HepG2 (cell line): ENCODE data around the gene ARL10. TPM values are rescaled to one million over a fixed set of nuclear protein-coding genes. Genes with fewer than 3 reads are reported as not detected.

Source experiments
- ATAC-seq: fragments of 200-7000 bp; cut with Tn5 transposase; 3 replicates; pipeline ENCODE4 v1.9.1; 2020; ENCODE audit warnings: mild to moderate bottlenecking, moderate library complexity
- BruUV-seq: library from RNA; stranded (reverse); fragments of 400-500 nt; replicated peaks from 2 replicates; lab custom pipeline; 2021; lab: Mats Ljungman, UMichigan
- CTCF ChIA-PET: fragments of 300-600 bp; formaldehyde crosslinking; extraction: SDS; loops from one replicate; lab custom pipeline; 2021; ENCODE audit warnings: low total read pairs, inconsistent platforms, low intra/inter-chr PET ratio; lab: Yijun Ruan, JAX
- POLR2A ChIA-PET: fragments of 350-600 bp; sonication (Branson Sonifier 250); formaldehyde crosslinking; loops from one replicate; lab custom pipeline; 2020; ENCODE audit warnings: antibody characterized with exemption, inconsistent platforms; lab: Yijun Ruan, JAX
- DNase-seq: peaks from one replicate; pipeline ENCODE4 v3.0.0-alpha.2; 2015; ENCODE audit warnings: low spot score
- FAIRE-seq: peaks from 3 replicates; lab custom pipeline; 2011; peaks lifted over from hg19 to GRCh38; lab: Jason Lieb, UNC
- H2AFZ ChIP-seq: one replicate; pipeline ENCODE4 v1.6.1; 2011; ENCODE audit warnings: low read length, inconsistent platforms
- H3K27ac ChIP-seq: fragments of 300-600 bp; 3 replicates; pipeline ENCODE4 v1.8.0; 2011; ENCODE audit warnings: mixed run types, mild to moderate bottlenecking, mixed read lengths, low read length, inconsistent platforms; ENCODE audit not compliant: insufficient read depth; ENCODE audit errors: extremely low read length
- H3K27me3 ChIP-seq, 2 experiments: fragments of 200-600 bp in 1 of 2; 2 replicates in 1 of 2; 3 replicates in 1 of 2; pipeline versions ENCODE4 v1.6.0 to v1.8.0; 2011; ENCODE audit warnings: low read length in 2 of 2, mild to moderate bottlenecking in 2 of 2, moderate library complexity in 2 of 2, inconsistent platforms in 1 of 2; ENCODE audit not compliant: insufficient read depth in 2 of 2, control insufficient read depth in 1 of 2
- H3K36me3 ChIP-seq, 2 experiments: fragments of 200-600 bp in 1 of 2; replicated peaks in 1 of 2; 2 replicates in 1 of 2; 3 replicates in 1 of 2; pipeline versions ENCODE4 v1.5.1 to v1.8.0; 2011; ENCODE audit warnings: low read length in 2 of 2, inconsistent platforms in 1 of 2; ENCODE audit not compliant: insufficient read depth in 2 of 2, control insufficient read depth in 1 of 2
- H3K4me1 ChIP-seq: 2 replicates; pipeline ENCODE4 v1.5.1; 2012; ENCODE audit warnings: low read length, inconsistent platforms; ENCODE audit not compliant: insufficient read depth
- H3K4me2 ChIP-seq: 2 replicates; pipeline ENCODE4 v1.6.0; 2011; ENCODE audit warnings: low read depth, low read length, inconsistent platforms
- H3K4me3 ChIP-seq, 3 experiments: fragments of 200-600 bp in 1 of 3; sonication (generic), shearing (Covaris generic) in 1 of 3; replicated peaks in 1 of 3; 2 replicates each; pipeline ENCODE4 v1.5.1; 2011 to 2016; ENCODE audit warnings: low read length in 3 of 3, inconsistent platforms in 2 of 3, low read depth in 2 of 3, mild to moderate bottlenecking in 2 of 3, control low read depth in 1 of 3, mixed read lengths in 1 of 3; ENCODE audit not compliant: insufficient read depth in 1 of 3
- H3K79me2 ChIP-seq: one replicate; pipeline ENCODE4 v1.6.1; 2011; ENCODE audit warnings: low read length, inconsistent platforms; ENCODE audit not compliant: insufficient read depth
- H3K9ac ChIP-seq: 2 replicates; pipeline ENCODE4 v1.6.0; 2011; ENCODE audit warnings: mild to moderate bottlenecking, low read depth, low read length, inconsistent platforms; ENCODE audit not compliant: insufficient read depth
- H3K9me3 ChIP-seq: 2 replicates; pipeline ENCODE4 v1.5.1; 2012; ENCODE audit warnings: mild to moderate bottlenecking, low read length
- H4K20me1 ChIP-seq: 2 replicates; pipeline ENCODE4 v1.6.0; 2011; ENCODE audit warnings: inconsistent platforms, mild to moderate bottlenecking, low read length, moderate library complexity; ENCODE audit not compliant: insufficient read depth
- ARNT ChIP-seq: fragments of 450-650 bp; IDR thresholded peaks from 2 replicates; pipeline ENCODE4 v1.6.1; 2017
- ARNT2 ChIP-seq: sonication (generic); formaldehyde crosslinking; IDR thresholded peaks from 2 replicates; pipeline ENCODE4 v1.8.0; 2022; ENCODE audit warnings: mild to moderate bottlenecking, low read depth, missing genetic modification reagents, moderate library complexity
- BRCA1 ChIP-seq: sonication (generic); formaldehyde crosslinking; IDR thresholded peaks from 2 replicates; pipeline ENCODE4 v1.4.0; 2020; ENCODE audit warnings: missing genetic modification reagents
- JUN ChIP-seq: sonication (generic); formaldehyde crosslinking; IDR thresholded peaks from 2 replicates; pipeline ENCODE4 v1.4.0; 2020; ENCODE audit warnings: mild to moderate bottlenecking, missing genetic modification reagents
- KDM1A ChIP-seq: IDR thresholded peaks from 2 replicates; pipeline ENCODE4 v1.6.1; 2016; ENCODE audit warnings: missing compliant biosample characterization
- MAF1 ChIP-seq: sonication (generic); formaldehyde crosslinking; IDR thresholded peaks from 2 replicates; pipeline ENCODE4 v1.5.0; 2020; ENCODE audit warnings: missing genetic modification reagents, borderline replicate concordance
- MIER2 ChIP-seq: IDR thresholded peaks from 2 replicates; pipeline ENCODE4 v1.6.1; 2016; ENCODE audit warnings: missing biosample characterization, missing genetic modification reagents
- MZF1 ChIP-seq: sonication (generic); formaldehyde crosslinking; IDR thresholded peaks from 2 replicates; pipeline ENCODE4 v1.8.1; 2023; ENCODE audit warnings: mild to moderate bottlenecking, missing genetic modification reagents, borderline replicate concordance
- NFYC ChIP-seq: IDR thresholded peaks from 2 replicates; pipeline ENCODE4 v1.6.1; 2016; ENCODE audit warnings: missing genetic modification reagents, missing compliant biosample characterization
- SP140L ChIP-seq: sonication (generic); formaldehyde crosslinking; IDR thresholded peaks from 2 replicates; pipeline ENCODE4 v1.4.0; 2020; ENCODE audit warnings: missing genetic modification reagents, borderline replicate concordance
- SPEN ChIP-seq: sonication (generic); formaldehyde crosslinking; IDR thresholded peaks from 2 replicates; pipeline ENCODE4 v1.5.1; 2020; ENCODE audit warnings: low read depth, mild to moderate bottlenecking, missing genetic modification reagents
- ZC3H4 ChIP-seq: sonication (generic); formaldehyde crosslinking; IDR thresholded peaks from 2 replicates; pipeline ENCODE4 v1.4.0; 2020; ENCODE audit warnings: missing genetic modification reagents, borderline replicate concordance
- ZNF253 ChIP-seq: sonication (generic); formaldehyde crosslinking; IDR thresholded peaks from 2 replicates; pipeline ENCODE4 v1.8.0; 2022; ENCODE audit warnings: mild to moderate bottlenecking, missing genetic modification reagents, borderline replicate concordance
- ZNF558 ChIP-seq: sonication (generic); formaldehyde crosslinking; IDR thresholded peaks from 2 replicates; pipeline ENCODE4 v1.9.0; 2022; ENCODE audit warnings: mild to moderate bottlenecking, missing genetic modification reagents, borderline replicate concordance
- ZNF564 ChIP-seq: sonication (generic); formaldehyde crosslinking; IDR thresholded peaks from 2 replicates; pipeline ENCODE4 v1.8.1; 2023; ENCODE audit warnings: mild to moderate bottlenecking, missing genetic modification reagents
- WGBS: methylation state at CpG from one replicate; pipeline ENCODE4 v1.1.6; 2017; ENCODE audit warnings: low lambda C conversion rate; 5-methylcytosine and 5-hydroxymethylcytosine counted together
- in situ Hi-C: cut with HindIII; loops from 2 replicates; pipeline ENCODE4 v1.10.0; 2017; ENCODE audit warnings: low pct_unique_long_range_greater_than_20kb; ENCODE audit not compliant: extremely low pct_ligation_motif_present
- intact Hi-C: fragments of 100-400 bp; cut with micrococcal nuclease; formaldehyde crosslinking; loops from one replicate; pipeline ENCODE4 v1.10.0; 2022; ENCODE audit not compliant: unreplicated experiment
- polyA plus RNA-seq, 8 experiments: library from polyadenylated mRNA; depleted of rRNA in 3 of 8; stranded (reverse) in 7 of 8; unstranded in 1 of 8; fragments of >200 nt; fragmentation: Illumina TruSeq in 4 of 8; extraction: Trizol in 4 of 8; gene quantifications; 2 replicates each; pipeline versions ENCODE4 v1.2.1 to v1.2.3, GENCODE V29; 2011 to 2016; ENCODE audit warnings: low read depth in 4 of 8, missing spikeins in 1 of 8, mixed read lengths in 1 of 8; ENCODE audit not compliant: insufficient read depth in 1 of 8
- total RNA-seq, 5 experiments: library from RNA; depleted of rRNA; stranded (reverse); fragments of >200 nt; fragmentation: Illumina TruSeq; extraction: Trizol; gene quantifications; 2 replicates each; pipeline ENCODE4 v1.2.3, GENCODE V29; 2016; ENCODE audit warnings: low read depth in 1 of 5
- TF ChIP-seq, protein P1 (sequence below): sonication (generic); formaldehyde crosslinking; IDR thresholded peaks from 2 replicates; pipeline ENCODE4 v1.9.0; 2021; ENCODE audit warnings: missing genetic modification reagents, mild to moderate bottlenecking, borderline replicate concordance
- TF ChIP-seq, protein P2 (sequence below): sonication (generic); formaldehyde crosslinking; IDR thresholded peaks from 2 replicates; pipeline ENCODE4 v1.8.1; 2022; ENCODE audit warnings: mild to moderate bottlenecking, missing genetic modification reagents
- TF ChIP-seq, protein P3 (sequence below): sonication (generic); formaldehyde crosslinking; IDR thresholded peaks from 2 replicates; pipeline ENCODE4 v1.4.0; 2020; ENCODE audit warnings: mild to moderate bottlenecking, missing genetic modification reagents
- TF ChIP-seq, protein P4 (sequence below): sonication (generic); formaldehyde crosslinking; IDR thresholded peaks from 2 replicates; pipeline ENCODE4 v1.5.1; 2020; ENCODE audit warnings: mild to moderate bottlenecking, moderate library complexity, missing genetic modification reagents

ARL10 gene
- total and polyA plus RNA-seq, 2 of the 13 experiments (the other 11 are each of a cell fraction or from before 2014, with no cell fraction given), result 0.18 to 0.50 TPM

DNA sequence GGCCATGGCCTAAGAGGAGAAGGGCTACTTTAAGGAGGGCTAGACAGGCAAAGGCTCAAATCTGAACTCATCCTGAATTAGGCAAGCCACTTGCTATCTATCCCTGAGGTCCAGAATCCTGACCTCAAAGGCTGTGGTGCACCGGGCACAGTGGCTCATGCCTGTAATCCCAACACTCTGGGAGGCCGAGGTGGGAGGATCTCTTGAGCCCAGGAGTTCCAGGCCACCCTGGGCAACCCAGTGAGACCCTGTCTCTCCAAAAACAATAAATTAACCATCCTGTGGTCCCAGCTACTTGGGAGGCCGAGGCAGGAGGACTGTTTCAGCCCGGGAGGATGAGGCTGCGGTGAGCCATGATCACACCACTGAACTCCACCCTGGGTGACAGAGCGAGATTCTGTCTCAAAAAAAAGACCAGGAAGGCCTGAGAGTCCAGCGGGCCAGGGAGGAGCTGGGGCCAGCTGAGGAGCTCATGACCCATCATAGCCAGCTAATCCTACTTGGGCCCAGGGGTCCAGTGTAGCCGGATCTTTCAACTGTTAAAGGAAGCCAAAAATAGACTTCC lies 19.2 kb downstream of the ARL10 start:
- Histone ChIP-seq H3K9ac (no peak overlapping the region), H3K27me3 (no peaks in the 10 kb centered on the region; a peak in 1 of 5 replicates), H3K36me3 (peaks cover 18 to 55% of the 10 kb centered on the region in 2 experiments), H4K20me1 (peaks cover 11% of the 10 kb centered on the region; the same call in 1 of the 2 replicates), H3K27ac (no peak overlapping the region), H3K4me1 (peaks cover 21% of the 10 kb centered on the region), H3K4me3 (no peak overlapping the region), H3K79me2 (peaks cover 38% of the 10 kb centered on the region), H3K4me2 (no peak overlapping the region), H2AFZ (no peak overlapping the region), H3K9me3 (no peaks in the 10 kb centered on the region)
- CTCF ChIA-PET, result no interaction called here
- 97% methylated on average over 6 of the region's 8 CpGs for WGBS
- FAIRE-seq (no peak), ATAC-seq (no peak), DNase-seq (no peak)
- intact Hi-C loops, result no loop called here
- in situ Hi-C loops, result no loop called here
- no TSS peak for BruUV-seq
- TF ChIP-seq, protein P1, sequence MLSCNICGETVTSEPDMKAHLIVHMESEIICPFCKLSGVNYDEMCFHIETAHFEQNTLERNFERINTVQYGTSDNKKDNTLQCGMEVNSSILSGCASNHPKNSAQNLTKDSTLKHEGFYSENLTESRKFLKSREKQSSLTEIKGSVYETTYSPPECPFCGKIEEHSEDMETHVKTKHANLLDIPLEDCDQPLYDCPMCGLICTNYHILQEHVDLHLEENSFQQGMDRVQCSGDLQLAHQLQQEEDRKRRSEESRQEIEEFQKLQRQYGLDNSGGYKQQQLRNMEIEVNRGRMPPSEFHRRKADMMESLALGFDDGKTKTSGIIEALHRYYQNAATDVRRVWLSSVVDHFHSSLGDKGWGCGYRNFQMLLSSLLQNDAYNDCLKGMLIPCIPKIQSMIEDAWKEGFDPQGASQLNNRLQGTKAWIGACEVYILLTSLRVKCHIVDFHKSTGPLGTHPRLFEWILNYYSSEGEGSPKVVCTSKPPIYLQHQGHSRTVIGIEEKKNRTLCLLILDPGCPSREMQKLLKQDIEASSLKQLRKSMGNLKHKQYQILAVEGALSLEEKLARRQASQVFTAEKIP, result no peak
- TF ChIP-seq, protein P2, sequence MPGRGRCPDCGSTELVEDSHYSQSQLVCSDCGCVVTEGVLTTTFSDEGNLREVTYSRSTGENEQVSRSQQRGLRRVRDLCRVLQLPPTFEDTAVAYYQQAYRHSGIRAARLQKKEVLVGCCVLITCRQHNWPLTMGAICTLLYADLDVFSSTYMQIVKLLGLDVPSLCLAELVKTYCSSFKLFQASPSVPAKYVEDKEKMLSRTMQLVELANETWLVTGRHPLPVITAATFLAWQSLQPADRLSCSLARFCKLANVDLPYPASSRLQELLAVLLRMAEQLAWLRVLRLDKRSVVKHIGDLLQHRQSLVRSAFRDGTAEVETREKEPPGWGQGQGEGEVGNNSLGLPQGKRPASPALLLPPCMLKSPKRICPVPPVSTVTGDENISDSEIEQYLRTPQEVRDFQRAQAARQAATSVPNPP (CRISPR knock-in tag), result no peak
- no peak for TF ChIP-seq JUN (CRISPR knock-in tag)
- no peak for TF ChIP-seq ZNF253 (CRISPR knock-in tag)
- no peak for TF ChIP-seq NFYC (CRISPR knock-in tag)
- TF ChIP-seq MAF1, result no peak
- TF ChIP-seq ZNF564 (CRISPR knock-in tag), result no peak
- TF ChIP-seq, protein P3, sequence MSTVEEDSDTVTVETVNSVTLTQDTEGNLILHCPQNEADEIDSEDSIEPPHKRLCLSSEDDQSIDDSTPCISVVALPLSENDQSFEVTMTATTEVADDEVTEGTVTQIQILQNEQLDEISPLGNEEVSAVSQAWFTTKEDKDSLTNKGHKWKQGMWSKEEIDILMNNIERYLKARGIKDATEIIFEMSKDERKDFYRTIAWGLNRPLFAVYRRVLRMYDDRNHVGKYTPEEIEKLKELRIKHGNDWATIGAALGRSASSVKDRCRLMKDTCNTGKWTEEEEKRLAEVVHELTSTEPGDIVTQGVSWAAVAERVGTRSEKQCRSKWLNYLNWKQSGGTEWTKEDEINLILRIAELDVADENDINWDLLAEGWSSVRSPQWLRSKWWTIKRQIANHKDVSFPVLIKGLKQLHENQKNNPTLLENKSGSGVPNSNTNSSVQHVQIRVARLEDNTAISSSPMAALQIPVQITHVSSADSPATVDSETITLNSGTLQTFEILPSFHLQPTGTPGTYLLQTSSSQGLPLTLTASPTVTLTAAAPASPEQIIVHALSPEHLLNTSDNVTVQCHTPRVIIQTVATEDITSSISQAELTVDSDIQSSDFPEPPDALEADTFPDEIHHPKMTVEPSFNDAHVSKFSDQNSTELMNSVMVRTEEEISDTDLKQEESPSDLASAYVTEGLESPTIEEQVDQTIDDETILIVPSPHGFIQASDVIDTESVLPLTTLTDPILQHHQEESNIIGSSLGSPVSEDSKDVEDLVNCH (CRISPR knock-in tag), result no peak
- TF ChIP-seq ARNT2 (CRISPR knock-in tag), result no peak
- no peak for TF ChIP-seq SP140L (CRISPR knock-in tag)
- TF ChIP-seq, protein P4, sequence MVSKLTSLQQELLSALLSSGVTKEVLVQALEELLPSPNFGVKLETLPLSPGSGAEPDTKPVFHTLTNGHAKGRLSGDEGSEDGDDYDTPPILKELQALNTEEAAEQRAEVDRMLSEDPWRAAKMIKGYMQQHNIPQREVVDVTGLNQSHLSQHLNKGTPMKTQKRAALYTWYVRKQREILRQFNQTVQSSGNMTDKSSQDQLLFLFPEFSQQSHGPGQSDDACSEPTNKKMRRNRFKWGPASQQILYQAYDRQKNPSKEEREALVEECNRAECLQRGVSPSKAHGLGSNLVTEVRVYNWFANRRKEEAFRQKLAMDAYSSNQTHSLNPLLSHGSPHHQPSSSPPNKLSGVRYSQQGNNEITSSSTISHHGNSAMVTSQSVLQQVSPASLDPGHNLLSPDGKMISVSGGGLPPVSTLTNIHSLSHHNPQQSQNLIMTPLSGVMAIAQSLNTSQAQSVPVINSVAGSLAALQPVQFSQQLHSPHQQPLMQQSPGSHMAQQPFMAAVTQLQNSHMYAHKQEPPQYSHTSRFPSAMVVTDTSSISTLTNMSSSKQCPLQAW, result no peak
- TF ChIP-seq MIER2 (CRISPR knock-in tag), result no peak
- no peak for TF ChIP-seq KDM1A (CRISPR knock-in tag)
- no peak for TF ChIP-seq BRCA1
- TF ChIP-seq MZF1 (CRISPR knock-in tag), result no peak
- TF ChIP-seq ZNF558, result no peak
- TF ChIP-seq ARNT, result no peak
- no peak for TF ChIP-seq ZC3H4 (CRISPR knock-in tag)
- TF ChIP-seq SPEN, result no peak
- POLR2A ChIA-PET, result no interaction called here
